HG03159 (cell line): ENCODE data around the gene MAGED1.

Experiments
- ATAC-seq: cut with Tn5 transposase; IDR thresholded peaks from one replicate; pipeline ENCODE4 v1.9.1; 2021; ENCODE audit warnings: mild to moderate bottlenecking, moderate library complexity; ENCODE audit not compliant: unreplicated experiment

The MAGED1 gene

GRCh38 chrX:51892921-51893745, at the start of gene MAGED1:
Gene MAGED1, plus strand, starts transcription at chrX:51893623. Its CDS starts 682 bp downstream, at chrX:51894305.
- ATAC-seq = peak; percentile 62

- ATAC-seq = no peak
These were observed 46.0 kb upstream of the MAGED1 start for GRCh38 chrX:51847463-51847862.

GRCh38 chrX:51851507-51852085, 41.8 kb upstream of the MAGED1 start:
- ATAC-seq = no peak

- ATAC-seq = no peak
These were observed 41.3 kb upstream of the MAGED1 start for GRCh38 chrX:51852096-51852495.

GRCh38 chrX:51852621-51853020, 40.8 kb upstream of the MAGED1 start:
- ATAC-seq = no peak

GRCh38 chrX:51853251-51853650, 40.2 kb upstream of the MAGED1 start:
- ATAC-seq = no peak

GRCh38 chrX:51855698-51856097, 37.7 kb upstream of the MAGED1 start:
- ATAC-seq = no peak

GRCh38 chrX:51857159-51857733, 36.2 kb upstream of the MAGED1 start:
- no peak for ATAC-seq

GRCh38 chrX:51860679-51861078, 32.7 kb upstream of the MAGED1 start:
- no peak for ATAC-seq

- no peak for ATAC-seq
These were observed 30.5 kb upstream of the MAGED1 start for GRCh38 chrX:51862920-51863319.

- no peak for ATAC-seq
These were observed 27.2 kb upstream of the MAGED1 start for GRCh38 chrX:51866210-51866609.

GRCh38 chrX:51867626-51868025, 25.8 kb upstream of the MAGED1 start:
- no peak for ATAC-seq

- no peak for ATAC-seq
These were observed 23.1 kb upstream of the MAGED1 start for GRCh38 chrX:51870354-51870753.

GRCh38 chrX:51874123-51874522, 19.3 kb upstream of the MAGED1 start:
- ATAC-seq = no peak

- ATAC-seq = no peak
These were observed 17.0 kb upstream of the MAGED1 start for GRCh38 chrX:51876441-51876840.

- no peak for ATAC-seq
These were observed 15.4 kb upstream of the MAGED1 start for GRCh38 chrX:51878056-51878455.

- no peak for ATAC-seq
These were observed 3.6 kb upstream of the MAGED1 start for GRCh38 chrX:51889851-51890250.

- ATAC-seq = no peak
These were observed 2.2 kb upstream of the MAGED1 start for GRCh38 chrX:51891245-51891644.

GRCh38 chrX:51891821-51892551, 1.4 kb upstream of the MAGED1 start:
- no peak for ATAC-seq

- ATAC-seq = no peak
These were observed 691 bp downstream of the MAGED1 start for GRCh38 chrX:51893931-51894696.
